22Rv1 (cell line): ENCODE results near the gene ARMH2.

Source experiments
- H3K27ac ChIP-seq: fragments of 450-650 bp; 2 replicates; pipeline ENCODE4 v1.5.1; 2017
- CTCF ChIP-seq: fragments of 450-650 bp; IDR thresholded peaks from 2 replicates; pipeline ENCODE4 v1.5.1; 2017; ENCODE audit warnings: mild to moderate bottlenecking
- ZFX ChIP-seq: fragments of 450-650 bp; IDR thresholded peaks from 2 replicates; pipeline ENCODE4 v1.6.1; 2017; ENCODE audit warnings: antibody characterized with exemption, borderline replicate concordance

ARMH2 gene

DNA sequence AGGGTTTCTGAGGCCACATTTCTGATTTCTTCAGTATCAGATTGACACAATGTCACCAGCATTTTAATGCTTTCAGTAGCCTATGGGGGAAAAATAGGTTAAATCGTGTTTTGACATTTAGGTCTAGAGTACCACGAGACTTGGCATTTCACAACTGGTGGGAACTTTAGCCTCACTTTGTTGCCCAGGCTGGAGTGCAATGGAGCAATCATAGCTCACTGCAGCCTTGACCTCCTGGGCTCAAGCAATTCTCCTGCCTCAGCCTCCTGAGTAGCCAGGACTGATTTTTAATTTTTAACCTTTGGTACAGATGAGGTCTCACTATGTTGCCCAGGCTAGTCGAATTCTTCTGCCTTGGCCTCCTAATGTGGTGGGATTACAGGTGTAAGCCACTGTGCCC, 11.0 kb upstream of the ARMH2 start:
- no peak for TF ChIP-seq CTCF
- TF ChIP-seq ZFX, result no peak
- no peak overlapping the region for H3K27ac ChIP-seq

DNA sequence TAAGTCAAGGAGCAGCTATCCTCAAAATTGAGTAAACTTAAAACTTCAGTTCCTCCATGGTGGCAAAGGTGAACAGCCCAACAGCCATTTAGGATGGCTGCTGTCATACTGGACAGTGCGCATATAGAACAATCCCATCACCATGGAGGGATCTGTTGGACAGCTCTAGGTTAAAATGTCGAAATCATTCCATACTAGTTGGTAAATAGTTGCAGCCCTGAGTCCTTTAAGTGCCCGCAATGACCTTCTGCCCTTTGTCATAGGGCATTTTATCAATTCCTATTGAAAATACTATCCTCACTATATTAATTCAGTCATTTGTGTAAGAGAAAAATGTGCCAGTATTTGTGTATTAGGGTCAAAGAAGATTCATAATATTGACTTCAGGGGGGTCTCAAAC, 8.9 kb upstream of the ARMH2 start:
- TF ChIP-seq ZFX (no peak), CTCF (no peak)
- no peak overlapping the region for H3K27ac ChIP-seq

- TF ChIP-seq ZFX (no peak), CTCF (no peak)
- no peak overlapping the region; the same call in 1 of the 2 replicates for H3K27ac ChIP-seq
These were observed 3.7 kb upstream of the ARMH2 start for GRCh38 chr6:24802271-24803059.

- H3K27ac ChIP-seq, result no peak overlapping the region
- TF ChIP-seq ZFX (no peak), CTCF (no peak)
These were observed 811 bp upstream of the ARMH2 start for GRCh38 chr6:24799541-24799915.

DNA sequence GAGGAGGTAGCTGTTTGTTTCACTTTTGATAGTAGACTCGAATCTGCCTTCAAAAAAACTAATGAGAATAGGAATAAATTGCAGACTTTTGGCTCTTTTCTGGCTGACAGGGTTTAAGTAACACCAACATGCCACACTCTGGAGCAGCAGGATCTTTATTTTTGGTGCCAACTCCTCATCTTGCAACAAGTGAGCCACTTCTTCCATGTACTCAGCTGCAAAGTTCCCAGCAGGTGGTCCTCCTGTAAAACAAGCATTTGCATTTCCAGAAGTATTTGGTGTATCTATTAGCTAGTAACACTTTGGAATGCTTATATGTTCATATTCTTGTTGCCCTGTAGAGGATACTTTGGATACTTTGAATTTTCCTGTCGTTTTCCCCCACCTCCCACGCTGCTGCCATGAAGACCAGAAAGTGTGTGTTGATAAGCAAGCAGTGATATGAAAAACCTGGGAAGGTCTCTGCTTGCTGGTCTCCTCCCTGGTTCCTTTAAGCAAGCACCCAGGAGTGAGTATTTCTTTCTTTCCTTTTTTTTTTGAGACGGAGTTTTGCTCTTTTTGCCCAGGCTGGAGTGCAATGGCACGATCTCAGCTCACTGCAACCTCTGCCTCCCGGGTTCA, 1.0 kb downstream of the ARMH2 start:
- TF ChIP-seq ZFX, result no peak
- no peak overlapping the region for H3K27ac ChIP-seq

DNA sequence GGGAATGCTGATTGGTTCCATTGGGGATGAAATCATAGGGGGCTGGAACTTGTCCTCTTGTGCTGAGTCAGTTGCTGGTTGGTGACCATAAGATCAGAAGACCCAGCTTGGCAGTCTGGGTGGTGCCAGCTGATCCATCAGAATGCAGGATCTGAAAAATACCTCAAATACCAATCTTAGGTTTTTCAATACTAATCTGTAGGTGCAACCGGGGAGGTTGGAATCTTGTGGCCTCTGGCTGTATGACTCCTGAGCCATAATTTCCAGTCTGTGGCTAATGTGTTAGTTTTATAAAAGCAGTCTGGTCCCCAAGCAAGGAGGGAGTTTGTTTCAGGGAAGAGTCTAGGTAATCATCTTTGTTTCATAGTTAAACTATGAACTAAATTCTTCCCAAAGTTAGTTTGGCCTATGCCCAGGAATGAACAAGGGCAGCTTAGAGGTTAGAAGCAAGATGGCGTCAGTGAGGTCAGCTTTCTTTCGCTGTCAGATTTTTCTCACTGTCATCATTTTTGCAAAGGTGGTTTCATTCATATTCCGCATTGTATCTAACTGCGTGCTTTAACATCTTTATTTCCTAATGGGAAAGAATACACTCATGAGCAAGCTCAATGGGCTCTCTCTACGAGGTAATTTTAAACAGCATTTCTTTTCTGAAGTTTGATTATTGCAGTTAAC, 2.0 kb downstream of the ARMH2 start:
- TF ChIP-seq ZFX (no peak), CTCF (no peak)
- no peak overlapping the region for H3K27ac ChIP-seq

- H3K27ac ChIP-seq, result no peak overlapping the region
- TF ChIP-seq CTCF, result no peak
- no peak for TF ChIP-seq ZFX
These were observed 3.6 kb downstream of the ARMH2 start for GRCh38 chr6:24795106-24795505.
